ENCODE measurements around the gene C10orf53.

The C10orf53 gene, protein sequence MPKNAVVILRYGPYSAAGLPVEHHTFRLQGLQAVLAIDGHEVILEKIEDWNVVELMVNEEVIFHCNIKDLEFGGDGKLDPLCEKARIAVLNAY

DNA sequence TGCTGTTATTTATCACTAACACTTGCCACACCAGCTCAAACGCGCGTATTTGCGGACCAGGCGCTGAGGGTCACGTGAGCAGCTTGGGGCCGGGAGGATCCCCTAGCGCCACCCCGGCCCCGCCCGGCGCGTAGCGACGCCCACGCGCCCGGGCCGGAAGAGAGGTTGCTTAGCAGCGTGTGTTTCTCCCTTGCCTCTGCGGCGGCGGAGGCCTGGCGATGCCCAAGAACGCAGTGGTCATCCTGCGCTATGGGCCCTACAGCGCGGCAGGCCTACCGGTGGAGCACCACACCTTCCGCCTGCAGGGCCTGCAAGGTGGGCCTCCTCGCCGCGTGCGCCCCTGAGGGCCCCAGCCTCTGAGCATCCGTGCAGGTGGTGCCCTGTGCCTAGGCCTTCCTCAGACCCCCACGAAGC is at the start of gene C10orf53:
TSS of gene C10orf53 (plus strand) at position 172 of the 414 bp plus-strand sequence. CDS start at position 219, 47 bp downstream.
- DNase-seq = peak; percentile 72

GRCh38 chr10:49631975-49632374 is 47.5 kb upstream of the C10orf53 start:
- no peak for DNase-seq

DNA sequence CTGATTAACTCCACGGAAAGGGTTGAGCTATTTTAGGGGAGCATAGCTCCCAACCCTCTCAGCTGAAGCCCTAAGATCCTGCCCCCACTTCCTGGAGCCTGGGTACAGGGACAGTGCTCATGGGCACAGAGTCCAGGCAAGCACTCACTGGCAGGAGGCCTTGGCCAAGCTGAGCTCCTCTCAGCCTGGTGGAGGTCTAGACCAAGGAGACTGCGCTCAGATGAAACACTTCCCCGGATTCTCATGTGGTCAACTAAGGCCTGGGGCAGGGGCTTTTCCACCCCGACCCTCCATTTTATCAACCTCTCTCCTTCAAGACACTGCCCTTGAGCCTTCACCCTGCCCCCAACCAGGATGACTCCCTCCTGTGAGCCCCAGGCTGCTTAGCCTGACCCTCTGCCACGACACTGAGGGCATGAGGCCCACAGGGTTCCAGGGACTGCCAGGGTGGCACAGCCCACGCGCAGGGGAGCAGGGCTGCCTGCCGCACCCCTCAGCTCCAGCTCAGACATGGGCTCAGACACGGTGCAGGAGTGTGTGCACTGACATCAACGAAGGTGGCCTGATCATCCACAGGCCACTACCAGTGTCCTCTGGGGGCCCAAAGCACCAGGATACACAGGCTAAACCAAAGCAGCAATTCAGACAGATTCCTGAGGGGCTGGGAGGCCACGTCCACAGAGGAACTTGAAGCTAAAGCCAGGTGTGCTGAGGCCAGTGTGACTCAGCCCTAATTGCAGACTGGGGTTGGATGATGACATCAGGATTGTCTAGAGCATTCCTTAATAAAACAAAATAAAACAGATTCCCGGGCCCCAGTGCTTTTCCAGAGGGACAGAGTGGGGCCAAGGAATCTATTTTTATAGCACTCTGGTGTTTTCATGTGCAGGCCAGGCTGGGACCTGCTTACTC is 46.8 kb upstream of the C10orf53 start:
- no peak for DNase-seq

DNA sequence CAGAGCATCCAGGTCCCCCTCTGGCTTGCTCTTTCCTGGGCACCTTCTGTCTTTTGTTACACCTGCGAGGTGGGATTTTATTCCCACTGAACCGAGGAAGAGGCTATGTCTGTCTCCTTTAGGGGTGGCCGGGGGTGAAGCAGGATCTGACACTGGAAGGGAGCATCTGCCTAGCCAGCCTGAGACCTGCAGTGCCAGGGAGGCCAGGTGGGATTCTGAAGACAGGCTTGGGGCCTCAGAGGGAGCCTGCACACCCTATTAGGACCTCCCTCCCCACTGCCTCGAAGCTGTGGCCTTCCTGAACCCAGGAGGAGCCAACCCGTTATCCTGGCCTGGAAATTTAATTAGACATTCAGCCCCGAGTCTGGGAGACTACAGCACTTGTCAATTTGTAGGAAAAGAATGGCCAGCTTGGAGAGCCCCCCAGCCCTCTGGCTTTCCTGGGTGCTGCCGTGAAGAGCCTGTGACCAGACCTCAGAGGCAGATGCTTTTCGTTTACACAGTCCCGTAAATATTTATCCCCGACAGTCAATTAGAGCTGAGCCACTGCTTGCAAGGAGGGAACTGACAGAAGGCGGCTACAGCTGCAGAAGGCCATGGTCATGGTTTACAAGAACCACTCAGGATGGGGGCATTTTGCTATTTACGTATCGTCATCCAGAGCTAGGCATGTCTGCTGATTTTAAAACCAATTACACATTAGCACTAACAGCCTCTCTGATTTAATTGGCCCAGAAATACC is 46.0 kb upstream of the C10orf53 start:
- DNase-seq = no peak

DNA sequence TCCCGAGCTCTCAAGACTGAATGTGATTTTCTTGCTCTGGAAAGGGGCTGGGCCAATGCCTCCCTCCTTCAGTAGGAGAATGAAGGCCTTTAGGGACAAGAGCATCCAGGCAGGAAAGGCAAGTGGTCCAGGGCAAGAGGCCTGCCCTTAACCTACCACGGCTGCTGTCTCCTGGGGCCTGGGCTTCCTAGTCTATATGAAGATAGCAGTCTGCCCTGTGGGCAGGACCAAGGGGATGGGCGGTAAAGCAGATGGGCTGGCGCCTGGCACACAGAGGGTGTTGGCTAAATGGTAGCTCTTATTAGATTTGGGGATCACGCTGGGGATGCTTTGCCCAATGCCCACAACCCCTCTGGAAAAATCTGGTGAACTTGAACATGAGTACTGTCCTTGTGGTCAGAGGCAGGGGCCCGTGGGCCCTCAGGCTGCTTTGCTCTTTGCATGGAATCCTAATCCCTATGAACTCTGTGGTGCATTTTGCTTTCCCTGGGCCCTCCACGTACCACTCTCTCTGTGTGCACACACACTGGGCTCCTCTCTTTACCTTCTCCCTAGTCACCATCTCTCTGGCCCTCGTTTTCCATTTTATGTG is 45.3 kb upstream of the C10orf53 start:
- no peak for DNase-seq

- DNase-seq = no peak
Measured at GRCh38 chr10:49642311-49642710, 37.1 kb upstream of the C10orf53 start.

DNA sequence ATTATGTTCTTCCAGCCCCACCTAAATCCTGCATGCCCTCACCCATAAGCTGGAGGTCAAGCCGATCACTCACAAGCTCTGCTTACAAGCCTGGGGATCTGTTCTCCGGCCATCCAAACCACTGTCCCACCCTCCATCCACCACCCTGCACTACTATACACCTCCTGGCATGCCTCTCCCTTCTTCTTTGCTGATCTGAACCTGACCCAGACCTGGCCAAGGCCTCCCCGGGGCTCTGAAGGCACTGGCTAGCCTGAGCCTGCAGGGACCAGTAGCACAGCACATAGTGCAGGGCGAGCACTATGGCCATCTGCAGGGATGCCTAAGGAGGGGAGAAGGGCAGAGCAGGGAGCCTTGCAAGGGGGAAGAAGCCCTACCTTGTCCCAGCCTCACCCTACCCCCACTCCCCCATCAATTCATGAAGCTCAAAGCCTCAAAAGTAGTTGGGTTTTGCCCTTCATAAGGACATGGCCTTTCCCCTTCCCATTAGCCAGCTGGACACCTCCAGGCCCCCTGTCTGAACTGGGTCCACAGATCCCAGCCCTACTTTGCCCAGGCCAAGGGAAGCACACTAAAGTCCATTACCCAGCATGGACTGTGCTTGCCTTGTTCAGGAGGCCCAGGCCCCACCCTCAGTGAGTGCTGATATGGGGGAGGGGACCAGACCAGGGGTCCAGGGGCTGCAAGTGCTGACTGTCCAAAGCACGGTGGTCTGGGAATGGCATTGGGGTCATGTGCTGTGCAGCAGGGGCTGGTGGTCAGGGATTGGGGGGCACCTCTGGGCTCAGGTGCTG is 36.0 kb upstream of the C10orf53 start:
- no peak for DNase-seq

GRCh38 chr10:49644035-49644646 is 35.3 kb upstream of the C10orf53 start:
- no peak for DNase-seq

DNA sequence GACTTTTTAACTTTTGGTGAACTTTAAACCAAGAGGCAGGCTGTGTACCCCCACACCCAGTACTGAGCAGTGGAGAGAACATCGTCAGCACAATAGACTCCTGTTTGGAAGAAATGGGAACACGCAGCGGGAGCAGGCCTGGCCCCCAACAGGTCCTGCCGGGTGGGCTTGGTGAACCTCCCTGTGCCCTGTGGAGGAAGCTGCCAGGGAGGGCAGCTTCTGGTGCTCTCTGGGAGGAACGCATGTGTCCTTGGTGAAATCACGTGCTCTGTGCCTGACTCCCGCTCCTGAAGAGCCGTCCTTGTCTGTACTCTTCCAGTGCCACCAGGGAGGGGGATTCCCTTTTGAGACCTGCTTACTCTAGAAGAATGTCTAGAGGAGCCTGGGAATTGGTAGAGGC is 34.0 kb upstream of the C10orf53 start:
- DNase-seq = no peak

- no peak for DNase-seq
Measured at GRCh38 chr10:49645871-49646870, 33.3 kb upstream of the C10orf53 start.

- DNase-seq = no peak
Measured at GRCh38 chr10:49647554-49647953, 31.9 kb upstream of the C10orf53 start.

- no peak for DNase-seq
Measured at GRCh38 chr10:49647985-49648795, 31.3 kb upstream of the C10orf53 start.

DNA sequence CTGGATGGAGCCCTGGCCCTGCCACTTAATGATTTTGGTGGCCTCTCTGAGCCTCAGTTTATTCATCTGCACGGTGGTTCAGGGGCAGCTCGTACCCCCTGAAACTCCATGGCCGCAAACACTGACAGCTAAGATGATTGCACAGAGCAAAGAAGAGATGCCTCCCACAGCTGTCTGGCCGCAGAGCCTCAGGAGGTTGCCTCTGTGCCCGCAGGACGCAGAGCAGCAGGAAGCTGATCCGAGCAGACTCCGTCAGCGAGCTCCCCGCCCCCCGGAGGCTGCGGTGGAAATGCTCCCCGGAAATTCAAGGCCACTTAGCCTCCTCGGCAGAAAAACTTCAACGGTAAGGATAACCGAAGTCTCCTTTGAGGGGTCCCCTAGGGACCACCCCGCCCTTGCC is 30.2 kb upstream of the C10orf53 start:
- DNase-seq = no peak

- no peak for DNase-seq
Measured at GRCh38 chr10:49649936-49650723, 29.3 kb upstream of the C10orf53 start.

DNA sequence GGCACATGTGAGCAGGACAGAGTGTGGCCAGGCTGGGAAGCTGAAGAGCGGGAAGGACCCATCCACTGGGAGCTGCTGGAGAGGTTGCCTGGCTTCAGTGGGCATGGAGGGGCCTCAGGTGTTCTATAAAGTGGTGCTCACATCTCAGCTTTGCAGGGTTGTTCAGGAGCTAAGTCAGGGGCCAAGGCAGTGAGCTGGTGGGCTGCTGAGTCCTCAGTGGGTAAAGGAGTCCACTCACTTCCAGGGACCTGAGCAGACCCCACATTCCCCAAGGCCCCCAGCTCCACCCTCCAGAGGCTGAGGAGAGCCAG is 28.8 kb upstream of the C10orf53 start:
- no peak for DNase-seq

DNA sequence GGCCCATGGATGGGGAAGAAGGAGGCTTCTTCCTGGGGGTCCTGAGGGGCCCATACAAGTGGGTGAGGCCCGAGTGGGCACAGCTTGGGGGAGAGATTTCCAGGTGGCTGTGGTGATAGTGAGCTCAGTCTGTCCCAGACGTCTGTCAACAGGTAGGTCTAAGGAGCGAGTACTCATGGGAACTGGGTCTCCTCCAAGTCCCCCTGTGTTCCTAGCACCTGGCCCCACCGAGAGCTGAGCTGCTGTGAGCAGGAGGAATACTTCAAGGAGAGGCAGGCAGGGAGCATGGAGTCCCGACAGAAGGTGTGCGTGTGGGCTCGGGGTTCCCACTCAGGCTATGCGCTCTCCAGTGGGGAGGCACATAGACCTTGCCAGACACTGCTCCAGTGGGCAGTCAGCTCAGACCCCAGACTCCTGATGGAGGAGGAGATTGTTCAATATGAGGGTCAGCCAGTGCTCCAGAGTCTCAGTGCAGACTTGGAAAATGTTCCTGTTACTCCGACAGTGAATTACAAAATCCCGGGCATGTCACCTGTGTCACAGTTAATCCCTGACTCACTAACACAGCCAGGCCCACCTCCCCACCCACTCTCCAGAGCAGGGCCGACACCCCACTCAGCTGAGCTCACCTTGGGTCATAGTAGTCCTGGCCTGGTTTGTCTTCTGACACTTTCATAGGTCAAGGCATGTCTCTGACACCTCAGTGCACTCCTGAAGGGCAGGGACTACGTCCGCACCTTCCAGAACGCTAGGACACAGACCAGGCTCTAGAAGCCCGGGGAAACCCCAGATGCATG is 28.2 kb upstream of the C10orf53 start:
- DNase-seq = no peak

DNA sequence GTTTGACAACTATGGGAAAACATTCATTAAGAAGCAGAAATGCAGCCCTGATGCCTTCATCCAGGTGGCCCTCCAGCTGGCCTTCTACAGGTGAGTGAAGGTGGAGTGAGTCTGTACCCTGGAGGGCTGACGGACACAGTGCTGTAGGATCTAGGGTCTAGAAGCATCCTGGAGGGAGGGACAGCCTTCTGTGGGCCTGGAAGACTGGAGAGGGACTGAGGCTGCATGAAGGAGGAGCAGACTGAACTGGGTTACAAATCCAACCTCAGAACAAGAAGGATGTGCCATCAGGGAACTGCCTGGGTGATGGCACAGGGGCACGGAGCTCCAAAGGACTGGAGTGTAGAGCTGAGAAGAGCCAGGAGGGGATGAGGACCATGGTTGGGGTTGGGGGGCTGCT is 27.5 kb upstream of the C10orf53 start:
- DNase-seq = no peak
